H9 (cell line): ENCODE measurements around the gene RABEP1. TPM values are rescaled to one million over a fixed set of nuclear protein-coding genes. Genes with fewer than 3 reads are reported as not detected.

Source experiments
- DNase-seq: peaks from one replicate; pipeline ENCODE4 v3.0.0-alpha.2; 2017
- H2AFZ ChIP-seq: one replicate; pipeline ENCODE4 v1.6.1; 2013; ENCODE audit warnings: mild to moderate bottlenecking, low read length, control low read depth, moderate library complexity
- H2AK5ac ChIP-seq: 2 replicates; pipeline ENCODE4 v1.6.1; 2013; ENCODE audit warnings: low read length, control low read depth, mixed read lengths; ENCODE audit not compliant: insufficient read length
- H2BK120ac ChIP-seq: one replicate; pipeline ENCODE4 v1.6.1; 2013; ENCODE audit warnings: low read depth, mild to moderate bottlenecking, low read length, control low read depth, inconsistent platforms; ENCODE audit not compliant: poor library complexity, severe bottlenecking
- H2BK12ac ChIP-seq: 2 replicates; pipeline ENCODE4 v1.6.1; 2013; ENCODE audit warnings: low read length, control low read depth, mixed read lengths, low read depth; ENCODE audit not compliant: insufficient read length
- H2BK15ac ChIP-seq: 2 replicates; pipeline ENCODE4 v1.6.1; 2013; ENCODE audit warnings: low read depth, low read length, control low read depth
- H2BK20ac ChIP-seq: one replicate; pipeline ENCODE4 v1.6.1; 2013; ENCODE audit warnings: low read depth, mild to moderate bottlenecking, low read length, control low read depth, inconsistent platforms; ENCODE audit not compliant: poor library complexity, severe bottlenecking
- H2BK5ac ChIP-seq: 2 replicates; pipeline ENCODE4 v1.6.1; 2013; ENCODE audit warnings: low read length, control low read depth, mixed read lengths; ENCODE audit not compliant: insufficient read length
- H3K14ac ChIP-seq: 2 replicates; pipeline ENCODE4 v1.6.1; 2013; ENCODE audit warnings: low read length, control low read depth; ENCODE audit not compliant: insufficient read depth
- H3K18ac ChIP-seq: 2 replicates; pipeline ENCODE4 v1.6.1; 2013; ENCODE audit warnings: low read depth, mild to moderate bottlenecking, mixed read lengths, low read length, control low read depth; ENCODE audit not compliant: insufficient read length
- H3K23ac ChIP-seq: 2 replicates; pipeline ENCODE4 v1.6.1; 2013; ENCODE audit warnings: low read length, control low read depth, mixed read lengths, low read depth; ENCODE audit not compliant: insufficient read length
- H3K23me2 ChIP-seq: 2 replicates; pipeline ENCODE4 v1.6.1; 2013; ENCODE audit warnings: low read depth, mild to moderate bottlenecking, mixed read lengths, low read length, control low read depth; ENCODE audit not compliant: insufficient read length, poor library complexity, severe bottlenecking
- H3K27ac ChIP-seq: 2 replicates; pipeline ENCODE4 v1.5.1; 2013; ENCODE audit warnings: low read length, control low read depth, mixed read lengths, low read depth; ENCODE audit not compliant: insufficient read length
- H3K27me3 ChIP-seq: 2 replicates; pipeline ENCODE4 v1.6.1; 2013; ENCODE audit warnings: low read length, control low read depth, inconsistent platforms; ENCODE audit not compliant: insufficient read depth
- H3K4ac ChIP-seq: 2 replicates; pipeline ENCODE4 v1.6.1; 2013; ENCODE audit warnings: low read depth, mild to moderate bottlenecking, control low read depth, inconsistent platforms, low read length, moderate library complexity
- H3K4me1 ChIP-seq: 2 replicates; pipeline ENCODE4 v1.6.1; 2013; ENCODE audit warnings: low read length, control low read depth, inconsistent platforms; ENCODE audit not compliant: insufficient read depth
- H3K4me2 ChIP-seq: 2 replicates; pipeline ENCODE4 v1.6.1; 2013; ENCODE audit warnings: low read length, control low read depth, mixed read lengths; ENCODE audit not compliant: insufficient read length, insufficient read depth
- H3K56ac ChIP-seq: 2 replicates; pipeline ENCODE4 v1.6.1; 2013; ENCODE audit warnings: low read depth, mild to moderate bottlenecking, mixed read lengths, low read length, control low read depth; ENCODE audit not compliant: insufficient read length
- H3K79me1 ChIP-seq: 2 replicates; pipeline ENCODE4 v1.6.1; 2013; ENCODE audit warnings: low read depth, mild to moderate bottlenecking, moderate library complexity, low read length, control low read depth, inconsistent platforms; ENCODE audit not compliant: insufficient read depth, poor library complexity, severe bottlenecking
- H3K79me2 ChIP-seq: 2 replicates; pipeline ENCODE4 v1.6.1; 2013; ENCODE audit warnings: low read length, control low read depth, inconsistent platforms; ENCODE audit not compliant: insufficient read depth
- H3K9ac ChIP-seq: 2 replicates; pipeline ENCODE4 v1.6.1; 2013; ENCODE audit warnings: low read length, control low read depth, mixed read lengths; ENCODE audit not compliant: insufficient read length; ENCODE audit errors: extremely low read depth
- H3K9me3 ChIP-seq: one replicate; pipeline ENCODE4 v1.6.1; 2013; ENCODE audit warnings: low read depth, low read length, inconsistent platforms; ENCODE audit not compliant: control insufficient read depth
- H3T11ph ChIP-seq: one replicate; pipeline ENCODE4 v1.6.1; 2013; ENCODE audit warnings: mild to moderate bottlenecking, low read length, control low read depth, inconsistent platforms
- H4K20me1 ChIP-seq: one replicate; pipeline ENCODE4 v1.6.1; 2013; ENCODE audit not compliant: control insufficient read depth, insufficient read length, insufficient read depth
- H4K5ac ChIP-seq: 2 replicates; pipeline ENCODE4 v1.6.1; 2013; ENCODE audit warnings: low read depth, mild to moderate bottlenecking, mixed read lengths, low read length, control low read depth; ENCODE audit not compliant: insufficient read length
- H4K8ac ChIP-seq: replicated peaks from 2 replicates; pipeline ENCODE4 v1.6.1; 2013; ENCODE audit warnings: low read length, control low read depth, mixed read lengths, low read depth; ENCODE audit not compliant: insufficient read length
- H4K91ac ChIP-seq: 2 replicates; pipeline ENCODE4 v1.6.1; 2013; ENCODE audit warnings: low read depth, mild to moderate bottlenecking, moderate library complexity, mixed read lengths, low read length, control low read depth; ENCODE audit not compliant: insufficient read length
- H3K27ac Mint-ChIP-seq, 3 experiments: 2 replicates in 2 of 3; 3 replicates in 1 of 3; pipeline ENCODE4 v1.8.0; 2020 to 2021; ENCODE audit warnings: mixed read lengths in 3 of 3, mild to moderate bottlenecking in 1 of 3, moderate library complexity in 1 of 3
- H3K27me3 Mint-ChIP-seq: 2 replicates; pipeline ENCODE4 v1.8.0; 2021; ENCODE audit warnings: low read depth, mild to moderate bottlenecking, moderate library complexity, mixed read lengths
- H3K36me3 Mint-ChIP-seq, 3 experiments: 2 replicates in 2 of 3; 3 replicates in 1 of 3; pipeline ENCODE4 v1.8.0; 2020 to 2021; ENCODE audit warnings: low read depth in 3 of 3, mixed read lengths in 3 of 3; ENCODE audit not compliant: insufficient read depth in 1 of 3
- H3K4me1 Mint-ChIP-seq, 2 experiments: 2 replicates each; pipeline ENCODE4 v1.8.0; 2020; ENCODE audit warnings: mixed read lengths in 2 of 2
- H3K4me3 Mint-ChIP-seq, 2 experiments: 2 replicates in 1 of 2; 3 replicates in 1 of 2; pipeline ENCODE4 v1.8.0; 2020 to 2021; ENCODE audit warnings: mild to moderate bottlenecking in 2 of 2, mixed read lengths in 2 of 2, moderate library complexity in 1 of 2
- H3K9me3 Mint-ChIP-seq, 2 experiments: 2 replicates in 1 of 2; 3 replicates in 1 of 2; pipeline ENCODE4 v1.8.0; 2020; ENCODE audit warnings: mild to moderate bottlenecking in 2 of 2, mixed read lengths in 2 of 2, moderate library complexity in 1 of 2
- CTCF ChIP-seq: fragments of 200-600 bp; sonication (generic); conservative IDR thresholded peaks from 3 replicates; pipeline ENCODE4 v1.8.0; 2021; ENCODE audit warnings: antibody characterized with exemption, mild to moderate bottlenecking
- WGBS: extraction: QIAGEN DNeasy Blood & Tissue Kit; methylation state at CpG from one replicate; pipeline ENCODE4 v1.1.7; 2013; ENCODE audit warnings: missing lambda C conversion rate, low lambda C conversion rate, mixed read lengths; ENCODE audit not compliant: insufficient read length; ENCODE audit errors: extremely low coverage; 5-methylcytosine and 5-hydroxymethylcytosine counted together
- total RNA-seq: library from RNA; stranded (reverse); gene quantifications from 2 replicates; pipeline ENCODE4 v1.2.1, GENCODE V29; 2021

RABEP1 gene
- total RNA-seq, 1 experiment from 2014 or later = 46.9 TPM

GRCh38 chr17:5236938-5237540 lies 45.0 kb upstream of the RABEP1 start:
- H3K4ac ChIP-seq = no peak overlapping the region
- H2BK15ac ChIP-seq = no peak overlapping the region
- H3K27me3 ChIP-seq = no peaks in the 10 kb centered on the region
- no peak overlapping the region for H3T11ph ChIP-seq
- H2AK5ac ChIP-seq = no peak overlapping the region
- H3K27ac ChIP-seq = no peak overlapping the region
- H3K4me1 ChIP-seq = no peaks in the 10 kb centered on the region
- H3K4me1 Mint-ChIP-seq = peaks cover 0 to 5% of the 10 kb centered on the region in 2 experiments; a peak in 1 of 4 replicates
- no peak overlapping the region for H2BK12ac ChIP-seq
- no peak overlapping the region for H3K14ac ChIP-seq
- no peak overlapping the region for H3K56ac ChIP-seq
- no peak overlapping the region for H4K8ac ChIP-seq
- no peak overlapping the region for H2BK20ac ChIP-seq
- no peak overlapping the region for H2AFZ ChIP-seq
- H2BK5ac ChIP-seq = no peak overlapping the region
- peaks cover 7% of the 10 kb centered on the region for H3K27me3 Mint-ChIP-seq
- H3K4me3 Mint-ChIP-seq = no peak overlapping the region
- no peaks in the 10 kb centered on the region for H4K20me1 ChIP-seq
- no peaks in the 10 kb centered on the region for H3K36me3 Mint-ChIP-seq
- whole genome bisulfite sequencing = no CpG with 5 or more reads among the region's 3 CpGs
- no peak overlapping the region for H4K91ac ChIP-seq
- H2BK120ac ChIP-seq = no peak overlapping the region
- H3K9me3 ChIP-seq = no peaks in the 10 kb centered on the region
- no peaks in the 10 kb centered on the region for H3K23me2 ChIP-seq
- DNase-seq = no peak
- H4K5ac ChIP-seq = no peak overlapping the region
- H3K23ac ChIP-seq = no peak overlapping the region
- H3K79me2 ChIP-seq = no peaks in the 10 kb centered on the region
- TF ChIP-seq CTCF = no peak
- H3K79me1 ChIP-seq = no peaks in the 10 kb centered on the region
- H3K4me2 ChIP-seq = no peak overlapping the region
- H3K18ac ChIP-seq = no peak overlapping the region
- no peaks in the 10 kb centered on the region for H3K9me3 Mint-ChIP-seq
- no peak overlapping the region for H3K9ac ChIP-seq
- no peak overlapping the region for H3K27ac Mint-ChIP-seq
